GM12878 (cell line): Measurements from ENCODE around the gene KIAA0319L. TPM values are rescaled to one million over a fixed set of nuclear protein-coding genes. Genes with fewer than 3 reads are reported as not detected.

Experiments used
- BCL11A ChIP-seq: IDR thresholded peaks from 2 replicates; pipeline ENCODE4 v1.6.1; 2011; ENCODE audit warnings: low read depth, low read length
- BHLHE40 ChIP-seq, 2 experiments: fragments of 450-650 bp in 1 of 2; IDR thresholded peaks; 2 replicates each; pipeline ENCODE4 v1.6.1; 2011 to 2017; ENCODE audit warnings: low read depth in 2 of 2, borderline replicate concordance in 1 of 2, improper control_type of control experiment in 1 of 2, low read length in 1 of 2, mild to moderate bottlenecking in 1 of 2
- CEBPZ ChIP-seq: fragments of 150-350 bp; IDR thresholded peaks from 2 replicates; pipeline ENCODE4 v1.6.1; 2016; ENCODE audit warnings: low read depth, low read length
- E2F4 ChIP-seq: IDR thresholded peaks from 2 replicates; pipeline ENCODE4 v1.6.1; 2012; ENCODE audit warnings: low read depth, low read length, improper control_type of control experiment
- E2F8 ChIP-seq: fragments of 450-650 bp; IDR thresholded peaks from 2 replicates; pipeline ENCODE4 v1.6.1; 2018; ENCODE audit warnings: mild to moderate bottlenecking, low read depth, moderate library complexity; ENCODE audit not compliant: partially characterized antibody
- HSF1 ChIP-seq: fragments of 150-350 bp; IDR thresholded peaks from 2 replicates; pipeline ENCODE4 v1.6.1; 2014; ENCODE audit warnings: mild to moderate bottlenecking, low read depth, low read length
- IRF5 ChIP-seq: fragments of 450-650 bp; IDR thresholded peaks from 2 replicates; pipeline ENCODE4 v1.6.1; 2017; ENCODE audit warnings: borderline replicate concordance
- RFX5 ChIP-seq: IDR thresholded peaks from 2 replicates; pipeline ENCODE4 v1.6.1; 2011; ENCODE audit warnings: low read depth, low read length, improper control_type of control experiment
- SMAD5 ChIP-seq: IDR thresholded peaks from 2 replicates; pipeline ENCODE4 v1.6.1; 2016; ENCODE audit warnings: antibody characterized with exemption, low read depth
- SP1 ChIP-seq: IDR thresholded peaks from one replicate; pipeline ENCODE4 v1.6.1; 2011; ENCODE audit warnings: low read depth, low read length
- WRNIP1 ChIP-seq: IDR thresholded peaks from 2 replicates; pipeline ENCODE4 v1.6.1; 2011; ENCODE audit warnings: low read depth, low read length, improper control_type of control experiment, borderline replicate concordance
- ZNF687 ChIP-seq: fragments of 450-650 bp; IDR thresholded peaks from 2 replicates; pipeline ENCODE4 v1.6.1; 2017; ENCODE audit warnings: mild to moderate bottlenecking, moderate library complexity
- polyA plus RNA-seq, 11 experiments: library from polyadenylated mRNA; depleted of rRNA in 4 of 11; unstranded in 6 of 11; stranded (reverse) in 5 of 11; fragments of >200 nt; fragmentation: Nextera tagmentation in 4 of 11; fragmentation: Illumina TruSeq in 1 of 11; extraction: Ambion mirVana in 4 of 11; extraction: Trizol in 1 of 11; gene quantifications; 1 replicate in 1 of 11; 2 replicates in 10 of 11; pipeline versions ENCODE4 v1.2.1 to v1.2.3, GENCODE V29; 2011 to 2016; ENCODE audit warnings: inconsistent platforms in 2 of 11, missing spikeins in 2 of 11, low read depth in 1 of 11
- total RNA-seq, 4 experiments: library from RNA; depleted of rRNA in 3 of 4; stranded (reverse); fragments of >200 nt in 3 of 4; fragmentation: Illumina TruSeq in 1 of 4; extraction: Trizol in 1 of 4; gene quantifications; 2 replicates each; pipeline versions ENCODE4 v1.2.1 to v1.2.3, GENCODE V29; 2013 to 2021

Gene KIAA0319L
- total and polyA plus RNA-seq, 10 of the 15 experiments (the other 5 are each of a cell fraction or from before 2014, with no cell fraction given) = 2.6 to 57.8 (median 25.4) TPM

GRCh38 chr1:35557118-35557610, at the start of gene KIAA0319L (continued):
- TF ChIP-seq ZNF687 (0 out of 2 replicates have a peak, but pooled peaks have one; percentile 34), E2F8 (no peak), IRF5 (no peak), WRNIP1 (no peak), HSF1 (no peak), CEBPZ (no peak), E2F4 (no peak), RFX5 (no peak), BCL11A (no peak), BHLHE40 (IDR thresholded peaks at IDR 0.05; ENCODE audit: borderline replicate concordance in 1 of 2, low read depth in 2 of 2, low read length in 1 of 2) (no peak), SP1 (no peak), SMAD5 (no peak)
